ENCODE data around the gene SERPINB10. TPM values are rescaled to one million over a fixed set of nuclear protein-coding genes. Genes with fewer than 3 reads are reported as not detected.

SERPINB10 gene
- total RNA-seq, 1 experiment from 2014 or later: not detected

- ATAC-seq (no peak), DNase-seq (ENCODE audit: low read depth, low spot score) (no peak)
- no peaks in the 10 kb centered on the region for H3K27me3 ChIP-seq (ENCODE audit: insufficient read depth, low read length)
- no peak overlapping the region for H2AFZ ChIP-seq (ENCODE audit: low read depth, low read length, poor library complexity, severe bottlenecking)
- H4K20me1 ChIP-seq (ENCODE audit: insufficient read depth): no peaks in the 10 kb centered on the region
- TF ChIP-seq YY1 (IDR thresholded peaks at IDR 0.05; ENCODE audit: extremely low read depth, insufficient replicate concordance, low read depth, low read length): no peak
- no peak for TF ChIP-seq EZH2phosphoT487 (IDR thresholded peaks at IDR 0.05; ENCODE audit: borderline replicate concordance)
- no peak for TF ChIP-seq MAX (IDR thresholded peaks at IDR 0.05)
- TF ChIP-seq JUND (IDR thresholded peaks at IDR 0.05): no peak
- no peak for TF ChIP-seq POLR2A (IDR thresholded peaks at IDR 0.05; ENCODE audit: borderline replicate concordance, extremely low read depth, insufficient read depth, insufficient read length)
- ChIA-PET POLR2A (interaction anchor here (1.3 kb wide), 1 partner anchor 29 kb away, joined by 3 read pairs; no protein-coding TSS in a partner anchor), CTCF (no interaction called here), RAD21 (ENCODE audit: low non-redundant PET in 1 of 2, low total read pairs in 2 of 2, uncharacterized antibody in 2 of 2, unreplicated experiment in 2 of 2) (no interaction called here)
- no TSS peak for BruUV-seq (replicated peaks)
- no peak overlapping the region for H3K4me3 ChIP-seq (replicated peaks in 1 of 2; ENCODE audit: low read depth in 1 of 2, low read length in 2 of 2)
- no peaks in the 10 kb centered on the region for H3K9me2 ChIP-seq (ENCODE audit: insufficient read depth)
- no peaks in the 10 kb centered on the region for H3K79me2 ChIP-seq (ENCODE audit: insufficient read depth, low read length)
- H3K4me2 ChIP-seq (ENCODE audit: low read length): no peak overlapping the region
- H3K4me1 ChIP-seq (ENCODE audit: control insufficient read depth in 1 of 2, insufficient read depth in 2 of 2, low read length in 2 of 2): peaks cover 0 to 16% of the 10 kb centered on the region in 2 experiments; a peak in 2 of 4 replicates
- intact Hi-C loops (cut with micrococcal nuclease): no loop called here
- H3K36me3 ChIP-seq (ENCODE audit: control insufficient read depth in 1 of 2, insufficient read depth in 2 of 2, low read length in 2 of 2): no peaks in the 10 kb centered on the region
- H3K9ac ChIP-seq (ENCODE audit: low read length): no peak overlapping the region
- H3K27ac ChIP-seq (ENCODE audit: low read depth, low read length): no peak overlapping the region
- no peaks in the 10 kb centered on the region for H3K9me3 ChIP-seq (ENCODE audit: control insufficient read depth in 1 of 2, insufficient read depth in 1 of 2, low read depth in 1 of 2, low read length in 2 of 2)
Measured at GRCh38 chr18:63878343-63878742, 29.4 kb upstream of the SERPINB10 start.

GRCh38 chr18:63878925-63879324 lies 28.8 kb upstream of the SERPINB10 start:
- RAD21 ChIA-PET (ENCODE audit: low non-redundant PET in 1 of 2, low total read pairs in 2 of 2, uncharacterized antibody in 2 of 2, unreplicated experiment in 2 of 2): no interaction called here
- H3K27ac ChIP-seq (ENCODE audit: low read depth, low read length): no peak overlapping the region
- ATAC-seq (no peak), DNase-seq (ENCODE audit: low read depth, low spot score) (no peak)
- POLR2A ChIA-PET: no interaction called here
- H3K4me3 ChIP-seq (replicated peaks in 1 of 2; ENCODE audit: low read depth in 1 of 2, low read length in 2 of 2): no peak overlapping the region
- no peaks in the 10 kb centered on the region for H3K36me3 ChIP-seq (ENCODE audit: control insufficient read depth in 1 of 2, insufficient read depth in 2 of 2, low read length in 2 of 2)
- H2AFZ ChIP-seq (ENCODE audit: low read depth, low read length, poor library complexity, severe bottlenecking): no peak overlapping the region
- no peaks in the 10 kb centered on the region for H3K79me2 ChIP-seq (ENCODE audit: insufficient read depth, low read length)
- TF ChIP-seq EZH2phosphoT487 (IDR thresholded peaks at IDR 0.05; ENCODE audit: borderline replicate concordance) (no peak), SRF (IDR thresholded peaks at IDR 0.05; ENCODE audit: low read depth) (no peak), JUND (IDR thresholded peaks at IDR 0.05) (no peak), POLR2AphosphoS5 (IDR thresholded peaks at IDR 0.05; ENCODE audit: low read depth, low read length) (no peak), ZFX (IDR thresholded peaks at IDR 0.05) (no peak), SP1 (IDR thresholded peaks at IDR 0.05; ENCODE audit: low read depth) (no peak), TCF7L2 (IDR thresholded peaks at IDR 0.05; ENCODE audit: borderline replicate concordance, extremely low read depth, insufficient read depth, insufficient read length) (no peak), ZNF274 (IDR thresholded peaks at IDR 0.05; ENCODE audit: low read depth, low read length) (no peak), ELF1 (IDR thresholded peaks at IDR 0.05; ENCODE audit: borderline replicate concordance, low read depth) (no peak), MAX (IDR thresholded peaks at IDR 0.05) (no peak), POLR2A (IDR thresholded peaks at IDR 0.05; ENCODE audit: borderline replicate concordance, extremely low read depth, insufficient read depth, insufficient read length) (no peak), YY1 (IDR thresholded peaks at IDR 0.05; ENCODE audit: extremely low read depth, insufficient replicate concordance, low read depth, low read length) (no peak)
- TF ChIP-seq, protein P1, sequence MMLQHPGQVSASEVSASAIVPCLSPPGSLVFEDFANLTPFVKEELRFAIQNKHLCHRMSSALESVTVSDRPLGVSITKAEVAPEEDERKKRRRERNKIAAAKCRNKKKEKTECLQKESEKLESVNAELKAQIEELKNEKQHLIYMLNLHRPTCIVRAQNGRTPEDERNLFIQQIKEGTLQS (IDR thresholded peaks at IDR 0.05): no peak
- CTCF ChIA-PET: no interaction called here
- H3K4me2 ChIP-seq (ENCODE audit: low read length): no peak overlapping the region
- H3K4me1 ChIP-seq (ENCODE audit: control insufficient read depth in 1 of 2, insufficient read depth in 2 of 2, low read length in 2 of 2): peaks cover 0 to 16% of the 10 kb centered on the region in 2 experiments; a peak in 2 of 4 replicates
- no peaks in the 10 kb centered on the region for H3K27me3 ChIP-seq (ENCODE audit: insufficient read depth, low read length)
- no peak overlapping the region for H3K9ac ChIP-seq (ENCODE audit: low read length)
- H3K9me2 ChIP-seq (ENCODE audit: insufficient read depth): no peaks in the 10 kb centered on the region
- H3K9me3 ChIP-seq (ENCODE audit: control insufficient read depth in 1 of 2, insufficient read depth in 1 of 2, low read depth in 1 of 2, low read length in 2 of 2): no peaks in the 10 kb centered on the region
- no peaks in the 10 kb centered on the region for H4K20me1 ChIP-seq (ENCODE audit: insufficient read depth)
- BruUV-seq (replicated peaks): no TSS peak
- intact Hi-C loops (cut with micrococcal nuclease): no loop called here
